SU-DHL-6 (cell line): ENCODE measurements around the gene ELMOD3.

Experiments used
- H2AFZ ChIP-seq: fragments of 200-600 bp; sonication (generic); 2 replicates; pipeline ENCODE4 v1.6.1; 2014; ENCODE audit warnings: low read depth, mild to moderate bottlenecking, moderate library complexity, mixed read lengths, antibody characterized with exemption, low read length; ENCODE audit not compliant: severe bottlenecking
- H3F3A ChIP-seq: fragments of 200-600 bp; shearing (Covaris generic); 2 replicates; pipeline ENCODE4 v1.6.0; 2016; ENCODE audit warnings: antibody characterized with exemption, mild to moderate bottlenecking; ENCODE audit not compliant: insufficient read depth
- H3K27ac ChIP-seq: fragments of 200-600 bp; sonication (generic); 2 replicates; pipeline ENCODE4 v1.5.1; 2016; ENCODE audit warnings: low read depth, mild to moderate bottlenecking, low read length, moderate library complexity, mixed read lengths
- H3K27me3 ChIP-seq: fragments of 200-600 bp; sonication (generic), shearing (Covaris generic); 2 replicates; pipeline ENCODE4 v1.6.0; 2014; ENCODE audit warnings: mild to moderate bottlenecking, low read length
- H3K36me3 ChIP-seq: fragments of 200-600 bp; sonication (generic); 2 replicates; pipeline ENCODE4 v1.6.1; 2014; ENCODE audit warnings: mild to moderate bottlenecking, low read length, mixed read lengths
- H3K4me2 ChIP-seq: fragments of 300-600, 200-600 bp; shearing (Covaris generic), sonication (generic); 2 replicates; pipeline ENCODE4 v1.6.0; 2014; ENCODE audit warnings: low read length, low read depth, mild to moderate bottlenecking; ENCODE audit not compliant: poor library complexity, severe bottlenecking
- H3K4me3 ChIP-seq: fragments of 200-600 bp; sonication (generic); 2 replicates; pipeline ENCODE4 v1.5.1; 2014; ENCODE audit warnings: antibody characterized with exemption, low read length, mild to moderate bottlenecking, mixed read lengths; ENCODE audit not compliant: insufficient read depth, poor library complexity, severe bottlenecking
- H3K79me2 ChIP-seq: fragments of 200-600 bp; sonication (generic); 2 replicates; pipeline ENCODE4 v1.6.1; 2014; ENCODE audit warnings: mild to moderate bottlenecking, low read length, moderate library complexity; ENCODE audit not compliant: insufficient read depth
- H3K9ac ChIP-seq: fragments of 200-600 bp; sonication (generic); 2 replicates; pipeline ENCODE4 v1.7.0; 2014; ENCODE audit warnings: mild to moderate bottlenecking, low read length
- H3K9me2 ChIP-seq: fragments of 200-600 bp; sonication (generic); replicated peaks from 2 replicates; pipeline ENCODE4 v1.6.1; 2014; ENCODE audit warnings: low read length; ENCODE audit not compliant: insufficient read depth
- H3K9me3 ChIP-seq: fragments of 200-600 bp; sonication (generic); 2 replicates; pipeline ENCODE4 v1.6.1; 2014; ENCODE audit warnings: low read length, mixed read lengths; ENCODE audit not compliant: insufficient read depth
- H4K20me1 ChIP-seq: fragments of 200-600 bp; sonication (generic); 2 replicates; pipeline ENCODE4 v1.6.1; 2014; ENCODE audit warnings: low read depth, mild to moderate bottlenecking, antibody characterized with exemption, low read length, moderate library complexity, mixed read lengths
- EZH2phosphoT487 ChIP-seq: fragments of 200-600 bp; sonication (generic), shearing (Covaris generic); conservative IDR thresholded peaks from 2 replicates; pipeline ENCODE4 v1.6.1; 2018; ENCODE audit warnings: mild to moderate bottlenecking, antibody characterized with exemption, low read length, moderate library complexity, mixed read lengths
- TF ChIP-seq, protein P1 (sequence below): fragments of 200-600 bp; sonication (generic); IDR thresholded peaks from one replicate; pipeline ENCODE4 v1.5.1; 2017; ENCODE audit warnings: antibody characterized with exemption, mild to moderate bottlenecking, low read length, moderate library complexity; ENCODE audit not compliant: insufficient read depth, poor library complexity, severe bottlenecking

The ELMOD3 gene

DNA sequence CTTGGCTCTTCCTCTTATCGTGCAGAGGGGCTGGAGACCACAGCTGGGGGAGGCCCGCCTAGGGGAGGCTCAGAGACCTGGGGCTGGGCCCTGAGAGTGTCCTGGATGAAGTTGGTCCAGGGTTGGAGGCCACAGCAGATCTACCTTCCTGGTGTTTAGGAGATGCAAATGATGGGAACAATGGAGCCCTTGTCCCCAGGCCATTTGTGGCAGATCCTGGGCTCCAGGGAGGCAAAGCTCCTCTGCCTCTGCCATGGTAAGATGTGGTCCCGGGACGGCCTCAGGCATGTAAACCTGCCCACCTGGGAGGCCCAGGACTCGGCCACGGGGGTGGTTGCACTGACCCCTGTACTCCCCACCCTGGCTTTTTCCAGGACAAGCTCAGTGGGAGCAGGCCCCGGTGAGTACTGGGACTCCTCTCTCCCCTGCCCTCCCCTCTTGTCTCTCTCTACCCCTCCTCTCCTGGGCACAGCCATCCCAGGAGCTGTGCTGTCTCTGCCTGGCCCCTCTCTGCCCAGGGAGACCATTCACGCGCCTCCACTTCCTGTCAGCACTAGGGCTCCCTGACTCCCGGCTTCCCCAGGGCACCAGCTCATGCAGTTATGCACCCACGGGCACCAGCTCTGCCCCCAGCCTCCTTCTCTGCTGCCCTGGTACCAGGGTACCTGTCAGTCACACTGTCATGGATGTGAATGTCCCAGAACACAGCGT lies 74.8 kb downstream of the ELMOD3 start:
- H3K4me3 ChIP-seq = no peak overlapping the region
- H3K9me2 ChIP-seq = no peaks in the 10 kb centered on the region
- H4K20me1 ChIP-seq = no peaks in the 10 kb centered on the region
- no peak overlapping the region for H3K9ac ChIP-seq
- no peak overlapping the region for H2AFZ ChIP-seq
- no peaks in the 10 kb centered on the region for H3K36me3 ChIP-seq
- TF ChIP-seq EZH2phosphoT487 = no peak
- TF ChIP-seq, protein P1, sequence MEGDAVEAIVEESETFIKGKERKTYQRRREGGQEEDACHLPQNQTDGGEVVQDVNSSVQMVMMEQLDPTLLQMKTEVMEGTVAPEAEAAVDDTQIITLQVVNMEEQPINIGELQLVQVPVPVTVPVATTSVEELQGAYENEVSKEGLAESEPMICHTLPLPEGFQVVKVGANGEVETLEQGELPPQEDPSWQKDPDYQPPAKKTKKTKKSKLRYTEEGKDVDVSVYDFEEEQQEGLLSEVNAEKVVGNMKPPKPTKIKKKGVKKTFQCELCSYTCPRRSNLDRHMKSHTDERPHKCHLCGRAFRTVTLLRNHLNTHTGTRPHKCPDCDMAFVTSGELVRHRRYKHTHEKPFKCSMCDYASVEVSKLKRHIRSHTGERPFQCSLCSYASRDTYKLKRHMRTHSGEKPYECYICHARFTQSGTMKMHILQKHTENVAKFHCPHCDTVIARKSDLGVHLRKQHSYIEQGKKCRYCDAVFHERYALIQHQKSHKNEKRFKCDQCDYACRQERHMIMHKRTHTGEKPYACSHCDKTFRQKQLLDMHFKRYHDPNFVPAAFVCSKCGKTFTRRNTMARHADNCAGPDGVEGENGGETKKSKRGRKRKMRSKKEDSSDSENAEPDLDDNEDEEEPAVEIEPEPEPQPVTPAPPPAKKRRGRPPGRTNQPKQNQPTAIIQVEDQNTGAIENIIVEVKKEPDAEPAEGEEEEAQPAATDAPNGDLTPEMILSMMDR = no peak
- H3K9me3 ChIP-seq = no peaks in the 10 kb centered on the region
- no peaks in the 10 kb centered on the region for H3K27me3 ChIP-seq
- no peak overlapping the region for H3K27ac ChIP-seq
- no peaks in the 10 kb centered on the region for H3F3A ChIP-seq
- no peaks in the 10 kb centered on the region for H3K79me2 ChIP-seq
- H3K4me2 ChIP-seq = no peak overlapping the region

DNA sequence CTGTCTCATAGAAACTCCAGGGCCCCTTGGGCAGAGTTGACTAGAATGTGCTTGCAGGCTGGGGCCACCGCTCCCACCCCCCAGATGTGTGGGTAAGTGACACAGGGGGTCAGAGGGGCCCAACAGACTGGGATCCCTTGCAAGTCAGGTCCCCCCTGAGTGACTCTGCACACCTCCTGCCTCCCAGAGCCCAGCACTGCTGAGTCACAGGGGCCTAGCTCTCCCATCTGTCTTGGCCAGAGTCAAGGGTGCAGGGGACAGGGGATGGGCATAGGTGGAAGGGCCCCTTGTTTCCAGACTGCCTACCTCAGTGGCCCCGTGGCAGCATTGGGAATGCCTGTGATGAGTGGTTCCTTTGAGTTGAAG lies 75.3 kb downstream of the ELMOD3 start:
- Histone ChIP-seq H3K9me3 (no peaks in the 10 kb centered on the region), H3K4me2 (no peak overlapping the region), H4K20me1 (no peaks in the 10 kb centered on the region), H2AFZ (no peak overlapping the region), H3F3A (no peaks in the 10 kb centered on the region), H3K36me3 (no peaks in the 10 kb centered on the region), H3K9me2 (no peaks in the 10 kb centered on the region), H3K9ac (no peak overlapping the region), H3K27me3 (no peaks in the 10 kb centered on the region), H3K79me2 (no peaks in the 10 kb centered on the region), H3K27ac (no peak overlapping the region), H3K4me3 (no peak overlapping the region)
- TF ChIP-seq EZH2phosphoT487 = no peak
- TF ChIP-seq, protein P1 = no peak

DNA sequence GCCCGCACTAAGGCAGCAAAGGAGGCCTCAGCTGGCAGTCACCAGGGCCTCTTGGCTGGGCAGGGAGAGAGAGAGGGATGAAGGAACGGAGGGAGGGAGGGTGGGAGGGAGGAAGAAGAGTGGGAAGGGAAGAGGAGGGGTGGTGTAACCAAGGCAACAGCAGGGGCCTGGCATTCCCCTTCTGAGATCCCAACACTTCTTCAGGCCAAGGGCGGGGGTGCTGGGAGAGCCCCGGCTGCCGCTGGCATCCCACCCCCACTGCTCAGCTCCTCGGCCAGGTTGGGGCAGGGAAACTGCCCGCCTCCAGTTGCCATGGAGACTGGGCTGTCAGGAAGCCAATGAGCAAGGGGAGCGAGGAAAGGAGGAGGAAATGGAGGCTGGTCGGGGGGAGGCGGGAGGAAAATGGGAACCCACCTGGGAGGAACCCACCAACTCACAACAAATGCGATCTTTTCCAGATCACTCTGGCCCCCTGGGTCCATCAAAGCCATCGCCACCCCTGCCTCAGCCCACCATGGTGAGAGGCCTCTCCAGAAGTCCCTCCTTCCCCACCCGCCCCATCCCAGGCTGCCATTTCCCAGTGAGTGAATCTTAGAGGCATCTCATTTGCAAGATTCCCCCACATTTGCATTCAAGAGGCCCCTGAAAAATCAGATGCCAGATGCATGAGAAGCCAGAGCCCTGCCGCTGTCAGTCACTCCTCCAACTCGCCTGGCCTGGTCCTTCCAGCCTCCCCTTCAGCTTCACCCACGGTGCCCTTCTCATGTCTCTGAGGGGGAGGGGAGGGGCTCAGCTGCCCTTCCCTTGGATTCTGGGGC lies 76.4 kb downstream of the ELMOD3 start:
- Histone ChIP-seq H3K9me3 (no peaks in the 10 kb centered on the region), H3K9ac (no peak overlapping the region)

More for the DNA sequence above, 76.4 kb downstream of the ELMOD3 start:
- H3F3A ChIP-seq = no peaks in the 10 kb centered on the region
- H3K27ac ChIP-seq = no peak overlapping the region
- H3K79me2 ChIP-seq = no peaks in the 10 kb centered on the region
- no peak overlapping the region for H3K4me3 ChIP-seq
- H3K36me3 ChIP-seq = no peaks in the 10 kb centered on the region
- no peak overlapping the region for H3K4me2 ChIP-seq
- no peak overlapping the region for H2AFZ ChIP-seq
- no peaks in the 10 kb centered on the region for H3K27me3 ChIP-seq
- H4K20me1 ChIP-seq = no peaks in the 10 kb centered on the region
- no peaks in the 10 kb centered on the region for H3K9me2 ChIP-seq
- TF ChIP-seq, protein P1 = no peak
- no peak for TF ChIP-seq EZH2phosphoT487
